M059J (cell line): ENCODE data around the gene PRR7. TPM values are rescaled to one million over a fixed set of nuclear protein-coding genes. Genes with fewer than 3 reads are reported as not detected.
"Not testable (repeated sequence)": the region's sequence is repeated elsewhere in the genome, so short reads cannot be mapped to it uniquely, and the experiment has no call there.

ENCODE experiments used
- DNase-seq: peaks from one replicate; pipeline ENCODE4 v3.0.0-alpha.2; 2012; ENCODE audit warnings: low read depth
- total RNA-seq: library from RNA; depleted of rRNA; stranded (reverse); fragments of >200 nt; shearing (Covaris generic); gene quantifications from 2 replicates; pipeline ENCODE4 v1.2.3, GENCODE V29; 2014

Gene PRR7
- total RNA-seq, 1 experiment from 2014 or later = 44.4 TPM

DNA sequence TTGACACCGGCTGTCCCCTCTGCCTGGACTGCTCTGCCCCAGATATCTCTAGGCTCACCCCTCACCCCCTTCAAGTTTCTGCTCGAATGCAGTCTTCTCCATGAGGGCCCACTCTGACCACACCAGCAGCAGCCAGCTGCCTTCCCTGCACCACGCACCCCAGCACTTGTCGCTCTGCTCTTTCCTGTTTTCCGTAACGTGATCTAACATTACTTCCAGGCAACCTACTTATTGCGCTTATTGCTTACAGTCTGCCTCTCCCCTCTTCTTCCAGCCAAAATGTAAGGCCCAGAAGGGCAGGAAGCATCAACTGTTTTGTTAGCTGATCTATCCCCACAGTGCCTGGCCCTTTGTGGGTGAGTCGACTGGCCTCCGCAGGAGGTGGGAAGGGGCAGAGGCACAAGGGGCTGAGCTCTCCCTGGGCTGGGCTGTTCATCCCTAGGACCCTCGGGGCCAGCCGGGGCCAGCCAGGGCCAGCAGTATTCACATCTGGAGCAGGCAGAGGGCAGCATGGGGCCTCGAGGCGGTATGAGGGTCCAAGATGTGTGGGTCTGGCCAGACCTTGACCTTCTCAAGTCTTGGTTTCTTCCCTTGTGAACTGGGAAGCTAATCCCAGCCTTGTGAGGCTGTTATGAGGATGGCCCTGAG is 38.4 kb downstream of the PRR7 start:
- DNase-seq = no peak

DNA sequence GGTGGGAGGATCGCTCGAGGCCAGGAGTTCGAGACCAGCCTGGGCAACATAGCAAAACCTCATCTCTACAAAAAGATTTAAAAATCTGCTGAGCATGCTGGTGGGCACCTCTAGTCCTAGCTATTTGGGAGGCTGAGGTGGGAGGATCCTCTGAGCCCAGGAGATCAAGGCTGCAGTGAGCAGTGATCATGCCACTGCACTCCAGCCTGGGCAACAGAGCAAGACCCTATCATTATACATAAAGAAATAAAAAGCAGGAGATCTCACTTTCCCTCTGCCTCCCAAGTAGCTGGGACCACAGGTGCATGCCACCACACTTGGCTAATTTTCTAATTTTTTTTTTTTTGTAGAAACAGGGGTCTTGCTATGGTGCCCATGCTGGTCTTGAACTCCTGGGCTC is 39.1 kb downstream of the PRR7 start:
- not testable (repeated sequence) for DNase-seq

DNA sequence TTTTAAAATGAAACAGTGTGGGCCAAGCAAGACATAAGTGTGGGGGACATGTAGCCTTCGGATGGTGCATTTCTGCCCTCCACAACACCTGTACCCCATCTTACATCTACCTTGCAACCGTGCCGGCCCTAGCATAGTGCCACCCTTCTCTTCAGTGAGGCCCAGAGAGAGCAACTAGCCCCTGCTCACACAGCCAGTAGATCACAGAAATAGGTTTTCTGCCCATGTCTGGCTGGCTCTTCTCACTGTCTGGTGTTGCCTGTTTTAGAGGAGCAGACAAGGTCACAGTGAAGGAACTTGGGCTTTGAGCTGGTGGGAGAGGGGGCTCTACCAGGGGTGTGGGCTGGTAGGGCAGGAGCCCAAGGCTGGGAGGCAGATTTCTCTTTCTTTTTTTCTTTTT is 39.6 kb downstream of the PRR7 start:
- DNase-seq = no peak

DNA sequence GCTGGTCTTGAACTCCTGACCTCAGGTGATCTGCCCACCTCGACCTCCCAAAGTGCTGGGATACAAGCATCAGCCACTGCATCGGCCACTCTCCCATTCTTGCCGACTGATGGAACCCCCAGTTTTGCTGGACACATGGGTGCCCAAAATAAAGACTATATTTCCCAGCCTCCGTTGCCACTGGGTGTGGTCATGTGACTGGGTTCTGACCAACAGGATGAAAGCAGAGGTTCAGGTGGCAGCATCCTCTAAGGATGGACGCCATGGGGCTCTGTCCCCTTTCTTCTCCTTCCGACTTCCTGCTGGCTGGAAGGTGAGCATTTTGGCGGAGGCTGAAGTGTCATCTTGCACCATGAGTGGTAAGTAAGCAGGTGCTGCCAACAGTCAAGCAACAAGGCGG is 40.5 kb downstream of the PRR7 start:
- no peak for DNase-seq

DNA sequence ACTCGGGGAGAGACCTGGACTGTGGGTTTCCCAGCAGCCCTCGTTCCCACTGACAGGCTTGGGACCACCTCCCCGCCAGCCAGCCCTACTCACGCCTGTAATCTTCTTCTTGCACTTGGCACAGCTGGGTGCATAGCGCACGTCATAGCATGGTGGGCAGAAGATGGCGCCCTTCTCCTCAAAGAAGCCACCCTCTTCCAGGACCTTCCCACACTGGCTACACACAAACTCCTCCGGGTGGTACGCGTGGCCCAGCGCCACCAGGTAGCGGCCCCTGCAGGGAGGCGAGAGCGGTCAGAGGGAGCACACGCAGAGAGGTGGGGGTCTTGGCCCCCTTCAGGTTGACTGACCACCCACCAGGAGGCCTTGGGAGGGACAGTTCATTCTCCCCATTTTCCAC is 41.4 kb downstream of the PRR7 start:
- no peak for DNase-seq

DNA sequence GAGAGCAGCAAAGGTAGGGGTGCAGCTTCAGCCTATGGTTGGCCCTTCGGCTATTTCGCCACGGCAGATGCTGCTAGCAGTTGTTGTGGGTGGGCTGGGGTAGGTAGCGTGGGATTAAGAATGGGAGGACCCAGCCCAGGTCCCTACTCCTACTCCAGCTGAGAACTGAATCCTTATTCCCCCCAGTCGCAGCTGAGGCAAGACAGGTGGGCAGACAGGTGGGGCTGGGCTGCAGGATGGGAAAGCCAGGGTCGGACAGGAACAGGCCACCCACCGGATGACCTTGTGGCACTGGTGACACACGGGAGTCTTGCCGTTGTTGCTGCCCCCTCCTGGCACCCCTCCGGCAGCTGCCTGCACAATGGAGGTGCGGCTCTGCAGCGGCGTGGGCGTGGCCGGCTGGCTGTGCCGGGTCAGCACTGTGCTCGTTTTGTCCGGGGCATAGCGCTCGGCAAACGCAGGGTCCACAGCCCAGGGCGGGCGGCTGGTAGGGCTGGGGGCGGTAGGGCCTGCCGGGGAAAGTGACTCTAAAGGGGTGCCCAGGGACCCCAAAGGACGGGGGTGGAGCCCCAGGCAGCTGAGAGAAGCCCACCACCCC is 42.6 kb downstream of the PRR7 start:
- DNase-seq = no peak

DNA sequence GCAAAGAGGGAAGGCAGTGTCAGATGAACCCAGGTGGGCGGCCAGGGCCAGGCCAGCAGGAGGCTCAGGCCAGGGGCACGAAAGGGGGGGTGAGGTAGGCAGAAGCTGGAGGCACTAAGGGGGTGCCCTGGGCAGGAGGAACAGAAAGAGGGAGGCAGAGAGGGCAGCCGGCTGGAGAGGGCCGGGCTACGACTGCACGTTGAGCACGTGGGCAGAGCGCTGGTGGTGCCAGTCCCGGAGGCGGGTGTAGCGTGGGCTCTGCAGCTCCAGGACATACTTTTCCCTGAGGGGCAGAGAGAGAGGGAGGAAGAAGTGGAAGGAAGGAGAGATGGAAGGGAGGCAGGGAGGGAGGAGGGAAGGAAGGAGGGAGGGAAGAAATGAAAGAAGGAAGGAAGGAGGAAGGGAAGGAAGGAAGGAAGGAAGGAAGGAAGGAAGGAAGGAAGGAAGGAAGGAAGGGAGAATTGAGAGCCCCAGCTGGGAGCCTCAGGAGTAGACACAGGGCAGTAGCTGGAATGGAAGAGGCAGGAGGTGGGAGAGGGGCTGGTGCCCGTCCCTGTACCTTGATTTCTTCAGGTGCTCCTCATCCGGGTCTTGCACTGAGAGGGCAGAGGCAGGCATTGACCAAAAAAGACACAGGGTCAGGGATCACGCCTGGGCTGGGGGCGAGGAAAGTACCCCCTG is 43.8 kb downstream of the PRR7 start:
- no peak for DNase-seq

DNA sequence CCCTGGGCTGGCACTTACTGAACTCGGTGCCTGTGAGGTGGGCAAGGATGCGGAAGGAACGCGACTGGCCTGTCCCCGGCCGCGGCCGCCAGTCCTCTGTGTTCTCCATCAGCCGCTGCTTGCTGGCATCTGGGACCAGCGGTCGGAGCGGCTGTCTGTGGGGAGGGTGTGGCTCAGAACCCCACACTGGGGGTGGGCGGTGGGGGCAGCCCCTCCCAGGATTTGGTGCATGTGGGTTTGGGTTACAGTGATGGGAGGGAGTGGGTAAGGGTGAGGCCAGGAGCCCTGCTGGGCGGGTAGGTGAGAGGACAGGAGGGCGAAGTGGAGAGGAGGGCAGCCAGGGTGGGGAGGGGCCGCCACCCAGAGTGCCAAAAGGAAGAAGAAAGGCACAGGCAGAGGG is 44.4 kb downstream of the PRR7 start:
- DNase-seq = no peak

DNA sequence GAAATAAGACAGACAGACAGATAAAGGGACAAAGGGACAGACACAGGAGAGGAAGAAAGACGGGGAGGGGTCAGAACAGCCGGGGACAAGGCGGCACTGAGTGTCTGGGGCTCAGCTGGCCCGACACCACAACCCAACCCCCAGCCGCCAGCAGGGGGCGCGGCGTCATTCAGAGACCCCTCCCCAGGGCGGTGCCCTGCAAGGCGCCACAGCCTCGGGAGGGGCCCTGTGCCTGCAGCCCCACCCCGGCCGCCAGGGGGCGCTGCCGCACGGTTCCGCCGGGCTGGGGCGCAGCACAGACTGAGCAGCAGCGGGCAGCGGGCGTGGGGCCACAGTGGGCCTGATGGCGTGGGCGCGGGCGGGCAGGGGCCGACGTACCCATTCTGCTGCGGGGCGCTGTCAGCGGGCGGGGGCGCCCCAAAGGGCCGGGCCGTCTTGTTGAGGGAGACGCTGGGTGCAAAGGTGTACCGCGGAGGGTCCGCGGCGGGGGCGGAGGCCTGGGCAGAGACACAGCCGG is 44.9 kb downstream of the PRR7 start:
- no peak for DNase-seq

DNA sequence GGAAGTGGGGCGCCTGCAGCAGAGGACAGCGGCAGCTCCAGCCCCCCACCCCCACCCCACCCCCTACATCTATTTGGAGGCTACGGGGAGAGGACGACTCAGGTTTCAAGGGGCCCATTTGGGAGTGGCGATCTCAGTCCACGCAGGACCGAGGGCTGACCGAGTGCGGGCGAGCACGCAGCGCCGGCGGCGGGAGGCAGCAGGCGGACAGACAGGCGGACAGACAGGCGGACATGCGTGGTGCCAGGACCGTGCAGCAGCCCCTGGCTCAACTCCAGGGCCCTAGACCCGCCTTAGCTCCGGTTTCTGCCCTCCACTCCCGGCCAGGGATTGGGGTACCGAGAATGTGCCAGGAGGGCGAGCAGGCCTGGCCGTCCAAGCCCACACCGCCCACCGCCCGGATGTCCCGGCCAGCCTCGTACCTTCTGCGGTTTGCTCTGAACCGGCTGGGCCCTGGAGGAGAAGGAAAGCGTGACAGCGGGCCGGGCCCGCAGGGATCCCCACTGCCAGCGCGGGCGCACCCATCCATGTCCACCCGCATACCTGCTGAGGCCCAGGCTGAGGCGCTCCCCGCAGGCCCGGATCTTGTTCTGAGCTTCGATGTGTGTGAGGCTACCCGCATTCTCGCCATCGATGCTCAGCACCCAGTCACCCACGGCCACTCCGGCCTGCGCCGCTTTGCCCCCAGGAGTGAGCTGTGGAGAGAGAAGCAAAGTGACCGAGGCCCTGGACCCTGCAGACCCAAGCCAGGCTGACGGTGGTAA is 45.6 kb downstream of the PRR7 start:
- no peak for DNase-seq

DNA sequence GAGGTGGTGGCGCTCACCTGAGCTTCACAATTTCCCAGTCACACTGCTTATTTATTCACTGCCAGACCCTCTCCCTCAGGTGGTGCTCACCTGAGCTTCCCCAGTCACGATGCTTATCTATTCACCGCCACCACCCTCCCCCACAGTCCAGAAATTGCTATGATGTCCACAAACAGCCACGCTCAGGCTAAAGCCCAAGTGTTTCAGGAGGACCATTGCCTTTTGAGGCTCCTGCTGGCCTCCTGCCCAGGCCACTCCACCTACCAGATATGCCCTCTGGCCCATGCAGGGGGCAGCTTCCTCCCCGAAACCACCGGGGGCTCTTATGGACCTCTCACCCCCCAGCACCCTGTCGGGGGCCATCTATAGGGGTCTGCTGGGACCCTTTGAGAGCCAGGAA is 46.2 kb downstream of the PRR7 start:
- DNase-seq = no peak

DNA sequence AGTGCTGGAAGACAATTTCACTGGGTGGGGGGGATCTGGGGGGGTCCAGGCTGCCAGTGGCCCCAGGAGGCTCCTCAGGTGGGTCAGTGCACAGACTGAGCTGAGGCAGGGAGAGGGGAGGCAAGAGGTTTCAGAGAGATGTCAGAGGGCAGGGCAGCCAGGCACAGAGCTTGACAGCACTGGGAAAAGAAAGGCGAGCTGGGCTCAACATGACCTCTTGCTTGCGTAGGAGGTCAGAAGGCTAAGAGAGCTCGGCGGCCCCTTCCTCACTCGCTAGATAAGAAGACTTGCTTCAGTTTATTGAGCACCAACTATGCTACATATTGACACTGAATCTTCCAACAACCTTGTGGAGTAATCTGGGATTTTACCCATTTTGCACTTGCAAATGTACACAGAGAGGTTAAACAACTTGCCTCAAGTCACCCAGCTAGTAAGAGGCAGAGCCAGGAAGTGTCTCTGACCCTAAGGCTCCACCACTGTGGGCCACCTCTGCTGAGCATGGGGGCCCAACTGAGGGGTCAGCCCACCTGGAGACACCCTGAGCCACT is 47.3 kb downstream of the PRR7 start:
- DNase-seq = no peak

DNA sequence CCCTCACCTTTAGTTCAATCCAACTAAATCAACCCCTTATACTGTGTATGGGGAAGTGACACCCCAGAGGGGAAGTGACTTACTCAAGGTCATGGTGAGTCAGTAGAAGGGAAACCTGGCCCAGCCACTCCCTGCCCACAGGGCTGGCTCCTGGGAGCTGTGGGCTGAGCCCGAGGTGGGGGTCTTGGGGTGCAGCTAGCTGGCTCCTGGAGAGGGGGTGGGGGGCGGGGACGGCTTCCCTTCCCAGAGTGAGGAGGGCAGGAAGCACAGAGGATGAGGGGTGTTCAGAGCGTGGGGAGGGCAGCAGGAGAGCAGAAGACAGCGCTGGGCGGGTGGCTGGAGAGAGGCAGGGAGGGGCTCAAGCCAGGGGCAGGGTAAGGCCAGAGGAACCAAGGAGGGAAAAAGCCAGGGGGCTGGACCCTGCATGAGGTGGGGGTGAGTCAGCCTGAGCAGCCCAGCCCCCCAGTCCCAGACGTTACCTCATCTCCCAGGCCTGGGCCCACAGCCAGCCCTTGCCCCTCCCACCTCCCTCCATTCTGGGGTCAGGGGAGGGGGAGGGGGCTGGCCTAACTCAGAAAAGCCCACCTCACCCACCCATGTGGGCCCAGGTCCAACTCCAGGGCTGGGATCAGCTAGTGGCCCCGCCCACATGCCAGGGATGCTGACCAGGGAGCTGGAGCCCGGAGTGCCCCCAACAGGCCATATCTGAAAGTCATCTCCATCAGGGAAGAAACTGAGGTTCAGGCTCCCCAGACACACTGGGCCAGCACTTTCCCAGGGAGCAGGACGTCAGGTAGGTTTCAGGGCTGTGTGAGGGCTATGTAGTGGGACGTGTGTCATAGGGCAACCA is 48.0 kb downstream of the PRR7 start:
- peak; percentile 91 for DNase-seq

DNA sequence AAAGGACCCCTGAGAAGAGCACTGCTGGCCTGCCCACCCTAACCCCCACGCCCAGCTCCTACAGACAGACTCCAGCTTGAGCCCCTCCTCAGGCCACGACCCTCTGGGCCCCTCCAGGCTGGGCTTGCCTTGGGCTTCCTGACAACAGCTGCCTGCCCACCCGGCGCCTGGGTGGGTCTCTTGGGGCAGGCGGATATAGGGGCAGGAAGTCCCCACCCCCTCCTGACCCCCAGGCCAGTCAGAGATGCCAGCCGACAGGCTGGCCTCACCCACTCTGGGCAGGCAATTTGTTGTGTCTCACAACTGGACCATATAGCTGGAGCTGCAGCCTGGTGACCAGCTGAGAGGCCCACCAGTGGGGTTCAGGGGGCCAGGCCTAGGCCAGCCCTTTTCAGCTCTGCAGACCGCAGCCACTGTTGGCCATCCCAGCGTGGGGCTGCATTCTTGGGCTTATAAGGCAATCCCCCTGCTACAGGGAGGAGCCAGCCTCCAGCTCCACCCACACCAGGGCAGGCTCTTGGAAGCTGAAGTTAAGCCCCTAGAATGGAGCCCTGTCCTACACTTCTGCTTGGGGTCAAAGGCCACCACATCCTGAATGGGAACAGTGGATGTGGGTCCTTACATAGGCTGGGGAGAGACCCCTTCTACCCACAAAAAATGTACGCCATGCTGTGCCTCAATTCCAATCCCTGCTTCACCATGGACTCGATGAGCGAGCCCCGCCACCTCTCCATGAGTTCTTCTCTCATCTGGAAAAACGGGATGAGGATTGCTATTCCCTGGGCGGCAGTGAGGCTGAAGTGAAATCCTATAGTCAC is 48.8 kb downstream of the PRR7 start:
- peak; percentile 87 for DNase-seq

DNA sequence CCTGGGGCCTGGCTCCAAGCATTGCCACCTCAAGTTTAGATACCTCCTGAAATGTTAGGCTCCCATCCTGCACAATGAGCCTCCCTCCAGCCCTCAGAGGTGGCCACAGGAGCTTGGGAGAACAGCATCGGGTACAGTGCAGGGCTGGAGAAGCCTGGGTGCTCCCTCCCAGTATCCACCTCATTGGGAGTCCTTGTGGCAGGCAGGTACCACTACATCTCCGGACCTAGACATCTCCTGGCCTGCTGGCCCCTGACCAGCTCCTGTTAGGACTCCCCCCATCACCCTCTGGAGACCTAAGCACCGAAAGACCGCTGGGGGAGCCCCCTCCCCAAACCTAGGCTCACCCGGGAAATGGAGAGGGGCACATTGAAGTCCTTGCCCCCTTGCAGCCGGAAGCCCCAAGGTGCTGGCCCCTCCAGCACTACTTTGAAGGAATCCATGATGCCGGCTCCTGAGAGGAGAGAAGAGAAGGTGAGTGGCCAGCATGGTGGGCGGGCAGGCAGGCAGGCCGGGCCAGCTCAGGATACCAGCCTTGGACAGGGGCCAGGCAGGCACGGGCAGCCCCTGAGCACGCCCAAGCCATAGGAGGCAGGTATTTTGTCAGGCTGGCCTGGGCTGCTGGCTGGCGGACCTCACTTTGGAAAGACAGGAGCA is 49.6 kb downstream of the PRR7 start:
- DNase-seq = peak; percentile 75

DNA sequence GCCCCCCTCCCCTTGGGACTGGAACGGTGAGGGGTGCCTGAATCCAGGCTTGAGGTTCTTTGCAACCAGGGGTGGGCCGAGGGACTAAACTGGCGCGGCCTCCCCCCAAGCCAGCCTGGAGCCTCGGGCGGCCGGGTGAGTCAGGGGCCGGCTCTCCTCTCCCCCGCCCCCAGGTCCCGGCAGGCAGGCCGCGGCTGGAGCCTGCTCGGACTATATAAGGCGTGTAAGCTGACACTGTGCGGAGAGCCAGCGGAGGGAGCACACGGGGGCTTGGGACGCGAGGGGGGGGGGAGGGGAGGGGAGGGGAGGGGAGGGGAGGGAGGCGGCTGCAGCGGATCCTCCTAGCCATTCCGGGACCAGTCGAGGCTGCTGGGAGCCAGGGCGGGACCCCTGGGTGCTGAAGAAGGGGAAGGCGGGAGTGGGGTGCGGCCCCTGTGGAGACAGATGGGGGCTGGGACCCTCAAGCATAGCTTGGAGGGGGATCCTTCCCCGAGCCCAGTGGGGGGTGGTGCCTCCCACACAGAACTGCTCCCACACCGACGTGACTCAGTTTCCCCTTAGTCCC is 50.2 kb downstream of the PRR7 start:
- peak; percentile 95 for DNase-seq

DNA sequence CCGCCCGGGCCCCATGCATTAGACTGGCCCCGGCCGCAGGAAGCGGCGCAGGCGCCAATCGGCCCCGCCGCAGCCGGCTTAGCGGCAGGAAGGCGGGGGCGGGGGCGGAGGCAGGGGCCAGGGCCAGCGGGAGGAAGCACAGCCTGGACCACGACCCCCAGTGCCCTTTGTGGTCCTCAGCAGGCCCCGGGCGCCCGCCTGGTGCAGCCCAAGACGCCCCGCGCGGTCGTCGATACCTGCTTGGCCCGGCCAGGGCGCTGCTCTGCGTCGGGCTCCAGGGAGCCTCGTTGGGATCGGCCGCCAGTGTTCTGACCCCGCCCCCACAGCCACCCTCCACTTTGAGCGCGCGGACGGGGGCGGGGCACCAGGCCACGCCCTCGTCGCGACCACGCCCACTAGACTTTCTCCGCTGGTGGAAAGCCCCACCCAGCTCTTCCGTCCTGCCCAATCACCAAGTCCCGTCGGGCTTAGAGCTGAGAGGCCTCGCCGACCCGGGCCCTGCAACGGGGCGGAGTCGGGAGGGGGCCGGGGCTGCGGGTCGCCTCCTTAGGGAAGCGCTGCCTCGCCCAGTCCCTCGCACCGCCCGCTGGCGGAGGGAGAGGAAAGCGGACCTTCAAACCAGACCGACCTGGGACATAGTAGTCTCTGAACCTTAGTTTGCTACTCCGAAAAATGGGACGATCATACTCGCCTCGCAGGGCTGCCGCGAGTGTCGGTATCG is 50.8 kb downstream of the PRR7 start, which contains the start of gene PDLIM7:
Gene PDLIM7 (minus strand): TSS at position 313 of the 721 bp plus-strand sequence. CDS start 1,092 bp downstream, outside the sequence.
- peak; percentile 95 for DNase-seq

DNA sequence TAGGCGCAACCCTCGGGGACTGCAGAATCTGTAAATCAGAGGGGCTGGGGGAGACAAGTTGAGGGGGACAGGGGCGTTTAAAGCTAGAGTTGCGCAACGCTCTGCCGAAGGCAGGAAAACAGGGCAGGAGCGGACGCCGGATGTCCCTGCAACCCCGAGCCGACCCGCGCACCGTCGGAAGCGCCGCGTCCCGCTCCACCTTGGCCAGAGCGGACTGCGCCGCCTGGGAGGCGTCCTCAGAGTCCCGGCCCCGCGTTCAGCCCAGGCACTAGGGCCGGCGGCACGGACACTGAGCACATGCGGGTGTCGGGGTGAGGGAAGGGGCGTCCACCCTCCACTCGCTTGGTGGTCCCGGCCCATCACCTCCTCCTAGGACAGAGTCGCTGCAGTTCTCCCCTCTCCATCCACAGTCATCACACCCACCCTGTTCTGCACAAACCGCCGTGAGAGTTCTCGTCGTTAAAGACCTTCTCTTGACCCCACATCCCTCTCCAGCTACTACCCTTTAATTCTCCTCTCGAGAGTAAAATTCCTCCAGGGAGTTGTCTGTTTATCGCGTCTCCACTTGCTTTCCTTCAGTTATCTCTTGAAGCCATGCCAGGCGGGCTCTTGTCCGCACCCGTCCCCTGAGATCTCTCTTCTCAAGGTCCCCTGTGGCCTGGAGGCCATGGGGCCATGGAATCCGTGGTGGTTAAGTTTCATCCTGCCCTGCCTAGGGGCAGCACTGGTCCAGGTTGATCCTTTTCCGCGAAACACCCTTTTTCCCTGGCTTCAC is 51.6 kb downstream of the PRR7 start:
- DNase-seq = peak; percentile 20
